Caco-2 (cell line): ENCODE data around the gene HDHD3. TPM values are rescaled to one million over a fixed set of nuclear protein-coding genes. Genes with fewer than 3 reads are reported as not detected.

Source experiments
- BruUV-seq: library from RNA; stranded (reverse); fragments of 400-500 nt; replicated peaks from 2 replicates; lab custom pipeline; 2021; lab: Mats Ljungman, UMichigan
- CTCF ChIA-PET: fragments of 300-600 bp; sonication (Branson Sonifier 250); formaldehyde crosslinking; loops from one replicate; lab custom pipeline; 2022; ENCODE audit warnings: antibody characterized with exemption; lab: Charles Lee
- POLR2A ChIA-PET: fragments of 300-600 bp; sonication (Branson Sonifier 250); formaldehyde crosslinking; loops from one replicate; lab custom pipeline; 2022; ENCODE audit warnings: antibody characterized with exemption; lab: Charles Lee
- DNase-seq, 2 experiments: peaks; one replicate each; pipeline versions ENCODE4 v3.0.0 to v3.0.0-alpha.2; 2020 to 2022
- H3K27me3 ChIP-seq: replicated peaks from 2 replicates; pipeline ENCODE4 v1.6.0; 2011; ENCODE audit warnings: low read length; ENCODE audit not compliant: control insufficient read depth, insufficient read depth
- H3K36me3 ChIP-seq: 2 replicates; pipeline ENCODE4 v1.5.1; 2011; ENCODE audit warnings: low read length; ENCODE audit not compliant: control insufficient read depth, insufficient read depth
- H3K4me1 ChIP-seq: fragments of 250-450 bp; sonication (Bioruptor Pico); 2 replicates; pipeline ENCODE4 v1.5.1; 2020; ENCODE audit warnings: mild to moderate bottlenecking
- H3K4me3 ChIP-seq: 2 replicates; pipeline ENCODE4 v1.5.1; 2011; ENCODE audit warnings: low read depth, mild to moderate bottlenecking, control low read depth, low read length
- H3K9me3 ChIP-seq: fragments of 250-450 bp; sonication (Bioruptor Pico); 2 replicates; pipeline ENCODE4 v1.5.1; 2020; ENCODE audit warnings: mild to moderate bottlenecking, moderate library complexity
- H3K27ac Mint-ChIP-seq: one replicate; pipeline ENCODE4 v1.8.0; 2022; ENCODE audit warnings: mixed read lengths; ENCODE audit not compliant: unreplicated experiment
- H3K27me3 Mint-ChIP-seq: one replicate; pipeline ENCODE4 v1.8.0; 2022; ENCODE audit warnings: mixed read lengths; ENCODE audit not compliant: insufficient read depth, unreplicated experiment
- H3K36me3 Mint-ChIP-seq: one replicate; pipeline ENCODE4 v1.8.0; 2022; ENCODE audit warnings: mild to moderate bottlenecking, mixed read lengths; ENCODE audit not compliant: insufficient read depth, unreplicated experiment
- H3K4me1 Mint-ChIP-seq: one replicate; pipeline ENCODE4 v1.8.0; 2022; ENCODE audit warnings: low read depth, mixed read lengths; ENCODE audit not compliant: unreplicated experiment
- H3K4me3 Mint-ChIP-seq: one replicate; pipeline ENCODE4 v1.8.0; 2022; ENCODE audit warnings: mild to moderate bottlenecking, moderate library complexity, mixed read lengths; ENCODE audit not compliant: unreplicated experiment
- H3K9me3 Mint-ChIP-seq: one replicate; pipeline ENCODE4 v1.8.0; 2022; ENCODE audit warnings: mixed read lengths; ENCODE audit not compliant: unreplicated experiment
- intact Hi-C: fragments of 100-400 bp; cut with micrococcal nuclease; formaldehyde crosslinking; loops from one replicate; pipeline ENCODE4 v1.10.0; 2022; ENCODE audit not compliant: unreplicated experiment
- total RNA-seq: library from RNA; stranded (reverse); gene quantifications from 2 replicates; pipeline ENCODE4 v1.2.3, GENCODE V29; 2022
- TF ChIP-seq, protein P1 (sequence below), 2 experiments: fragments of 200-600 bp in 1 of 2; IDR thresholded peaks; 1 replicate in 1 of 2; 2 replicates in 1 of 2; pipeline versions ENCODE4 v1.5.1 to v1.8.0; 2011 to 2022; ENCODE audit warnings: antibody characterized with exemption in 1 of 2, control low read depth in 1 of 2, inconsistent platforms in 1 of 2, low read depth in 1 of 2, low read length in 1 of 2, mild to moderate bottlenecking in 1 of 2, moderate library complexity in 1 of 2; ENCODE audit not compliant: insufficient read depth in 1 of 2, severe bottlenecking in 1 of 2, unreplicated experiment in 1 of 2

HDHD3 gene
- total RNA-seq, 1 experiment from 2014 or later, result 64.9 TPM

DNA sequence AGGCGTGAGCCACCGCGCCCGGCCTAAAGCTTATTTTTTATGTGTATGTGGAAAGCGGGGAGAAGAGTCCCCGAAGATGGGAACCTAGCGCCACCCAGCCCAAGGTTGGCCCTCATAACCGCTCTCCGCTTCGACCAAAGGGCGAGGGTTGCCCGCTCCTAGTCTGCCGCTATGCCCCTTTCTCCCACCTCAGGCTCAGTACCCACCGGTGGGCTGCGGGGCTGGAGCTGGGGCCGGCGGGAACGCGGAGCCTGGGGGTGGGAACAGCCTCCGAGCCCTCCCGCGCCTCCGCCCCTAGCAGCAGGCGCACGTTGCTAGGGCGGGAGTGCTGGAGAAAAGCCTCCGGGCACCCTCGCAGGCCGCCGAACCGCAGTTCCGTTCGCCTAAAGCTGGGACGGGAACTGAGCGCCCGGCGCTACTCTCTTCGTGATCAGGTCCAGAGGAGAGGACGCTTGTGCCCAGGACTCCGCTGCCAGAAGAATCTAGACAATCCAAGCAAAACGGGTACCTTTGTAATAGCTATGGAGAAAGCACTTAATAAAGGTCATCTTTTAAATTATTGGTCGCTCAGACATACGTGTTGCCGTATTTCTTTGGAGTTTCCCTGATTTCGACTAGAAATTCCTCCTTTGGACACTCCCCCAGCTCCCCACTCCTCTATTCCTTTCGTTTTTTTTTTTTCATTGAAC, 36.6 kb downstream of the HDHD3 start, which contains the start of gene WDR31:
Gene WDR31, minus strand, starts transcription at position 265 of the 689 bp plus-strand sequence. CDS start 8,253 bp downstream, outside the sequence.
- peak within 1 kb of the TSS; percentile 74 for H3K4me3 Mint-ChIP-seq
- no peaks in the 10 kb centered on the region for H3K36me3 ChIP-seq
- intact Hi-C loops, result loop anchor here (1.0 to 2.0 kb wide), 3 partner anchors 9 to 65 kb away; partner anchors contain the start of genes BSPRY, CDC26 and PRPF4
- H3K27me3 ChIP-seq, result no peaks in the 10 kb centered on the region
- no peaks in the 10 kb centered on the region for H3K9me3 Mint-ChIP-seq
- BruUV-seq, result no TSS peak
- peaks cover 9% of the 10 kb centered on the region for H3K4me1 Mint-ChIP-seq
- H3K9me3 ChIP-seq, result no peaks in the 10 kb centered on the region
- peak within 1 kb of the TSS; percentile 85 for H3K27ac Mint-ChIP-seq
- ChIA-PET POLR2A (interaction anchor here (0.7 to 1.5 kb wide), 5 partner anchors 9 to 70 kb away, joined by 3 to 10 read pairs (median 4); partner anchors contain the start of genes BSPRY, C9orf43, CDC26 and POLE3), CTCF (interaction anchor here (0.7 to 1.6 kb wide), 6 partner anchors 9 to 318 kb away, joined by 3 to 4 read pairs (median 3); partner anchors contain the start of genes ALAD, BSPRY and CDC26)
- H3K27me3 Mint-ChIP-seq, result no peaks in the 10 kb centered on the region
- peak; percentile 88 to 91 for DNase-seq
- no peaks in the 10 kb centered on the region for H3K4me1 ChIP-seq
- peak within 1 kb of the TSS; percentile 75 for H3K4me3 ChIP-seq
- TF ChIP-seq, protein P1, sequence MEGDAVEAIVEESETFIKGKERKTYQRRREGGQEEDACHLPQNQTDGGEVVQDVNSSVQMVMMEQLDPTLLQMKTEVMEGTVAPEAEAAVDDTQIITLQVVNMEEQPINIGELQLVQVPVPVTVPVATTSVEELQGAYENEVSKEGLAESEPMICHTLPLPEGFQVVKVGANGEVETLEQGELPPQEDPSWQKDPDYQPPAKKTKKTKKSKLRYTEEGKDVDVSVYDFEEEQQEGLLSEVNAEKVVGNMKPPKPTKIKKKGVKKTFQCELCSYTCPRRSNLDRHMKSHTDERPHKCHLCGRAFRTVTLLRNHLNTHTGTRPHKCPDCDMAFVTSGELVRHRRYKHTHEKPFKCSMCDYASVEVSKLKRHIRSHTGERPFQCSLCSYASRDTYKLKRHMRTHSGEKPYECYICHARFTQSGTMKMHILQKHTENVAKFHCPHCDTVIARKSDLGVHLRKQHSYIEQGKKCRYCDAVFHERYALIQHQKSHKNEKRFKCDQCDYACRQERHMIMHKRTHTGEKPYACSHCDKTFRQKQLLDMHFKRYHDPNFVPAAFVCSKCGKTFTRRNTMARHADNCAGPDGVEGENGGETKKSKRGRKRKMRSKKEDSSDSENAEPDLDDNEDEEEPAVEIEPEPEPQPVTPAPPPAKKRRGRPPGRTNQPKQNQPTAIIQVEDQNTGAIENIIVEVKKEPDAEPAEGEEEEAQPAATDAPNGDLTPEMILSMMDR (IDR thresholded peaks at IDR 0.05; ENCODE audit: insufficient read depth in 1 of 2, low read depth in 1 of 2, low read length in 1 of 2, severe bottlenecking in 1 of 2, unreplicated experiment in 1 of 2), result no peak
- no peaks in the 10 kb centered on the region for H3K36me3 Mint-ChIP-seq

DNA sequence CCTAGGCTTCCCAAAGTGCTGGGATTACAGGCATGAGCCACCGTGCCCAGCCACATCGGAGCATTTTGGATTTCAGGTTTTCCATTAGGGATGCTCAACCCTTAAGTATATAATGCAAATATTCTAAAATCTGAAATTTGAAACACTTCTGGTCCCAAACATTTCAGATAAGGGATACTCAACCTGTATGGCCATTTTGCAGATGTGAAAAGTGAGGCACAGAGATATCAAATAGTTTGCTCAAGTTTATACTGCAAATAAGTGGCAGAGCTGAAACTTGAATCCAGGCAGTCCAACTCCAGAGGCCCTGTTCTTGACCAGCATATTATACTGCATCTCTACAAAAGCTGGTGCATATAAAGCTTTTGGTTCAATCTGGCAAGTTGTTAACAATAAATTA, 39.1 kb downstream of the HDHD3 start:
- CTCF ChIA-PET, result no interaction called here
- Mint-ChIP-seq H3K36me3 (no peaks in the 10 kb centered on the region), H3K4me1 (peaks cover 9% of the 10 kb centered on the region), H3K9me3 (no peaks in the 10 kb centered on the region), H3K4me3 (no peak overlapping the region), H3K27ac (no peak overlapping the region), H3K27me3 (no peaks in the 10 kb centered on the region)
- no peaks in the 10 kb centered on the region for H3K9me3 ChIP-seq
- no peaks in the 10 kb centered on the region for H3K36me3 ChIP-seq
- POLR2A ChIA-PET, result no interaction called here
- BruUV-seq, result no TSS peak
- intact Hi-C loops, result no loop called here
- no peaks in the 10 kb centered on the region for H3K27me3 ChIP-seq
- DNase-seq, result no peak
- H3K4me1 ChIP-seq, result no peaks in the 10 kb centered on the region
- no peak overlapping the region for H3K4me3 ChIP-seq
- TF ChIP-seq, protein P1 (IDR thresholded peaks at IDR 0.05; ENCODE audit: insufficient read depth in 1 of 2, low read depth in 1 of 2, low read length in 1 of 2, severe bottlenecking in 1 of 2, unreplicated experiment in 1 of 2), result no peak

DNA sequence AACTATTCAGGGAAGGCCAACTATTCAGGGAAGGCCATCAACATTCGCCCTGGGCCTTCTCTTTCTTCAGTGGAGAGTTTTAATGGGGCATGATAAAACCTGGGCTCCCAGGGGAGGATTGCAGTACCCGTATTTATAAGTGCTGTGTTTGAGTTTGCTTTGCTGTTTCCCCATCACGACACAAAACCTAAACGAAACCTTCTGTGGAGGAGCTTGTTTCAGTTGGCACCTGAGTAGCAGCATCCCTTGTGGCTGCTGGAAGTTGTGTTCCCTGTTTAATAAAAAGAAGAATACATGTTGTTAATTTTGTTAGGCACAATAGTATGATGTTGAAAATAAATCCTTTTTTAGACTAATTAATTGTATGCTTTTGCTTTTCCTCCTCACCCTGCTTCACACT, 45.0 kb downstream of the HDHD3 start:
- no peaks in the 10 kb centered on the region for H3K27me3 ChIP-seq
- H3K9me3 ChIP-seq, result no peaks in the 10 kb centered on the region
- Mint-ChIP-seq H3K36me3 (no peaks in the 10 kb centered on the region), H3K9me3 (no peaks in the 10 kb centered on the region), H3K27ac (no peak overlapping the region), H3K27me3 (no peaks in the 10 kb centered on the region), H3K4me3 (no peak overlapping the region), H3K4me1 (no peaks in the 10 kb centered on the region)
- H3K36me3 ChIP-seq, result no peaks in the 10 kb centered on the region
- H3K4me1 ChIP-seq, result no peaks in the 10 kb centered on the region
- intact Hi-C loops, result no loop called here
- no TSS peak for BruUV-seq
- TF ChIP-seq, protein P1 (IDR thresholded peaks at IDR 0.05; ENCODE audit: insufficient read depth in 1 of 2, low read depth in 1 of 2, low read length in 1 of 2, severe bottlenecking in 1 of 2, unreplicated experiment in 1 of 2), result no peak
- CTCF ChIA-PET, result no interaction called here
- POLR2A ChIA-PET, result no interaction called here
- no peak overlapping the region for H3K4me3 ChIP-seq
- no peak for DNase-seq
